ENCODE measurements around the gene SEPTIN2.
"Not testable (repeated sequence)": the region's sequence is repeated elsewhere in the genome, so short reads cannot be mapped to it uniquely, and the experiment has no call there.

SEPTIN2 gene

DNA sequence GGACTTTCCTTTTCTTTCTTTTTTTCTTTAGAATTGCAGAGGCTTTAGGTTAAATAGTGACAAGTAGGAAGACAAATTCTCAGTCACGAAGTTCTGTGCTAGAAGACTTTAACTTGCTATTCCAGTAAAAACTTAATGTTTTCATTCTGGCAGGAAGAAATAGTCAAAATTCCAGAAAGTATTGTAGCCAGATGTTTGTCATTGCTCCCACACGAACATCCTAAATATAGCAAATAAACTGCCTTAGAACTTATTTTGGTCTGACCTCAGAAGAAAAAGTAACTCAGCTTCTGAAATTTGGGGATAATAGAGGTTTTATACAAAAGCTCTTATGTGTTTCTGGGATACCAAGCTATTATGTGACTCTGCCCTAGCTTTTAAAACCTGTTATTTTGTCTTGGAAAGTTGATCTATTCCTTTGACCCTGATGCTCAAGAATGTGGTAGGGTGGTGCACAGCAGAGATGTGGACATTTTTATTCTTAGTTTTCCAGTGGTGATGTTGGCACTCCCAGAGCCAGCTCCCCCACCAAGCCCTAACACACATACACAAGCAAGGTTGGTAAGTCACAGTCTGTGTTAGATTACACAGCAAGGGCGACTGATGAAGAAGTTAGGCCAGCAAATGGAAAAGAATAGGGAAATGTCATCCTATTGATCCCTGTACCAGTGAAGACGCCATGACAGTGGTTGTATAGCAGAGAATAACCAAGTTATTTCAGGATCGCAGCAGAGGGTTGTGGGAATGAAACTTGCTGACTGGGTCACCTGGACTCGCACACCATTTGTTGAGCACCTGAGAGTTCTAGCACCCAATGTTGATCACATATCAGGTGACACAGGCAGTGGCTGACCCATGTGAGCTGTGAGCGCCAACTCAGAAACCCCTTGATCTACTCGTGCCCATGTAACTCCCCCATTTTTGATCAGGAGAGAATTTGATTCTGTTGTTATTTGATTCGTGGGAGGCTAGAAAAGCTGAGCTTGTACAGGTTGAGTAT is 64.1 kb downstream of the SEPTIN2 start:
- no peak for DNase-seq (ENCODE audit: low read depth in 1 of 2, low spot score in 1 of 2)

DNA sequence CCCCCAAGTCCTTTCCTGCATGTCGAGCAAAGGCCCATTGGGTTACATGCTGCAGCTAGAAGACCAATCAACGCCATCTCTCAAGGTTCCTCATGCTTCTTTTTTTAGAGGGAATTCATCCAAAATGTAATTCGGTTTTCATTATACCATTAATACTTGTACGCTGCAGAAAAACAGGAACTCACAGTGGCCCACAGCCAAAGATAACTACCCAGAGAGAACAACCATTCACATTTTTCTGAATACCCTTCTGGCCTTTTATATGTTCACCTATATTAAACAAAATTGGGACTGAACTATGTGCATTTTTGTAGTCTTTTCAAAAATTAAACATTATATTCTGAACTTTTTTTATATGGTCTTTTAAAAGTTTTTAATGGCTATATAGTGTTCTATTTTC is 66.1 kb downstream of the SEPTIN2 start:
- no peak for DNase-seq (ENCODE audit: low read depth in 1 of 2, low spot score in 1 of 2)

DNA sequence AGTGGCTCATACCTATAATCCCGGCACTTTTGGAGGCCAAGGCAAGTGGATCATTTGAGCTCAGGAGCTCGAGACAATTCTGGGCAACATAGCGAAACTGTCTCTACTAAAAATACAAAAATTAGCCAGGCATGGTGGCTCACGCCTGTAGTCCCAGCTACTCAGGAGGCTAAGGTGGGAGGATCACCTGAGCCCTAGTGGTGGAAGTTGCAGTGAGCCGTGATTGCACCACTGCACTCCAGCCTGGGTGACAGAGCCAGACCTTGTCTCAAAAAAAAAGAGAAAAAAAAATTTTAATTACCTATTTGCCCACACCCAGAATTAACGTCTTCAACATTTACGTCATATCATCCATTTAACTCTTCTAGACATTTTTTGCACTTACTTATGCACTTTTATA is 69.7 kb downstream of the SEPTIN2 start:
- not testable (repeated sequence) for DNase-seq (ENCODE audit: low read depth in 1 of 2, low spot score in 1 of 2)

- no peak for DNase-seq (ENCODE audit: low read depth in 1 of 2, low spot score in 1 of 2)
These were observed 70.8 kb downstream of the SEPTIN2 start for GRCh38 chr2:241386519-241386918.

DNA sequence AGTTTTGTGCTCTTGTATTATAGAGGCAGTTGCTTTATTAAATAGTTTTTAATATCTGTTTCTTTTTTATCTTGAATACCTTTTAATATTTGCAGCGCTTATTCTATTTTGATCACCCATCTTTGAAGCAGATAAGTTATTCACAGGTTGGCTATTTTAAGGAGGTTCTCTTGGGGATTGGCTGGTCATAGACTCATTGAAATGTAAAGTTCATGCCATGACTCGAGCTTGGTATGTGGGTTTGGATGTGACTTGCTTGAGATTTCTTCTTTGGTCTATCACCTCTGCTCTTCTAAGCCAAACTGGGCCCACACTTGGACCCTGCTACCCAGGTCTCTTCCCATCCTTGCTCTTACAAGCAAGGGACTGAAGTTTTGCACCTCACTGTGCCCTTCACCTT is 74.0 kb downstream of the SEPTIN2 start:
- no peak for DNase-seq (ENCODE audit: low read depth in 1 of 2, low spot score in 1 of 2)

GRCh38 chr2:241390301-241391206 is 74.8 kb downstream of the SEPTIN2 start:
- no peak for DNase-seq (ENCODE audit: low read depth in 1 of 2, low spot score in 1 of 2)

- DNase-seq (ENCODE audit: low read depth in 1 of 2, low spot score in 1 of 2) = no peak
These were observed 76.4 kb downstream of the SEPTIN2 start for GRCh38 chr2:241391892-241392665.

GRCh38 chr2:241392753-241393152 is 77.0 kb downstream of the SEPTIN2 start:
- not testable (repeated sequence) for DNase-seq (ENCODE audit: low read depth in 1 of 2, low spot score in 1 of 2)

- no peak for DNase-seq (ENCODE audit: low read depth in 1 of 2, low spot score in 1 of 2)
These were observed 77.9 kb downstream of the SEPTIN2 start for GRCh38 chr2:241393524-241394196.

- DNase-seq (ENCODE audit: low read depth in 1 of 2, low spot score in 1 of 2) = not testable (repeated sequence)
These were observed 81.1 kb downstream of the SEPTIN2 start for GRCh38 chr2:241396809-241397208.

DNA sequence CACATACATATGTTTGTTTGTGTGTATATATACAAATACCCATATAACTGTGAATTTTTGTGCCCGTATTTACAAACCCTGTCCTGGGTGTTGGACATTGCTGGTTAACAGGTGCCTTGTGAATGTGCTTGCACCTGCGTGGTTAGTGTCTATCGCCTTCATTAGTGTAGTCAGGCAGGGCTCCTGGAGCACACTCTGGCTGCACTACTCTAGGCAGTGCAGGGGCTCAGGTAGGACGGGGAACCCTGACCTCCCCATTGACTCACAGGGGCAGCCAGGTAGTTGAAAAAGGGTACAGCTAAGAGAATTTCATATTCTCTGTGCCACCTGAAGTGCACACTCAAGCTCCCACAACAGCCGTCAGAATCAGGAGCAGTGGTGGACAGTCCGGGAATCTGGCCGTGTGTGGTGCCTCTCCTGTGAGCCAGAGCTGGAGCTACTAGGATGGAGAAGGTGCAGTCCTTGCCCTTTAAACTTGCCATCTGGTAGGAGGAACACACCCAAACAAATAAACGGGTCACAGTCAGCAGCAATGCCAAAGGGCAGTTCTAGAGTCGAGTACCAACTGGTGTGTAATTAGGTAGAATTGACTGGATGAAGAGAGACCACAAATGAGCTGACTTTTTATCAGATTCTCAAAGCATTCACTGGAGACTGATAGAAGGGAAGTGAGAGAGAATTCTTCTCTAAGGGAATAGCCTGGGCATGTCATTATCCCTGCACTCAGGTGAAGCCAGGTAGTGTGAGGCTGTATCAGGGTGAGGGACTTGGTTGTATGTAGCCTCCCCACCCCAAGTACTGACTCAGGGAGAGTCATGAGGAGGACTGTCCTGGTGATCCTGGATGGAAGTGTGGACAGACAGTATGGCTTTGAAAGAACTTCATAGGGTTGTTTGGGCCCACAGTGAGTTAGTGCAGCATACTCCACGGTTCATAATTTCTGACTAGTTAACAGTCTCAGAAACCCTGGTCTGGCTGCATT is 84.5 kb downstream of the SEPTIN2 start:
- DNase-seq (ENCODE audit: low read depth in 1 of 2, low spot score in 1 of 2) = no peak
